NCI-H2227 treated with DMSO at 0.1 percent for 48 hours (cell line): Measurements from ENCODE around the gene SOD3.

Experiments
- DNase-seq: peaks from one replicate; lab custom pipeline; 2025; lab: John Stamatoyannopoulos, UW

The SOD3 gene

GRCh38 chr4:24801136-24801855 lies 5.9 kb downstream of the SOD3 start:
- DNase-seq = no peak

- DNase-seq = no peak
Measured at GRCh38 chr4:24802648-24803047, 7.3 kb downstream of the SOD3 start.

- DNase-seq = no peak
Measured at GRCh38 chr4:24805067-24805466, 9.7 kb downstream of the SOD3 start.

- DNase-seq = no peak
Measured at GRCh38 chr4:24805566-24805965, 10.2 kb downstream of the SOD3 start.

- no peak for DNase-seq
Measured at GRCh38 chr4:24806206-24806990, 11.0 kb downstream of the SOD3 start.

- DNase-seq = no peak
Measured at GRCh38 chr4:24807611-24808010, 12.2 kb downstream of the SOD3 start.

- no peak for DNase-seq
Measured at GRCh38 chr4:24808261-24808660, 12.9 kb downstream of the SOD3 start.

GRCh38 chr4:24808955-24809354 lies 13.6 kb downstream of the SOD3 start:
- DNase-seq = no peak

GRCh38 chr4:24809376-24809775 lies 14.0 kb downstream of the SOD3 start:
- DNase-seq = no peak

- DNase-seq = no peak
Measured at GRCh38 chr4:24809815-24810405, 14.5 kb downstream of the SOD3 start.

GRCh38 chr4:24810871-24811631 lies 15.7 kb downstream of the SOD3 start:
- DNase-seq = no peak

- DNase-seq = no peak
Measured at GRCh38 chr4:24813732-24814131, 18.4 kb downstream of the SOD3 start.

- DNase-seq = no peak
Measured at GRCh38 chr4:24816797-24817196, 21.4 kb downstream of the SOD3 start.

- no peak for DNase-seq
Measured at GRCh38 chr4:24820541-24820940, 25.2 kb downstream of the SOD3 start.

- DNase-seq = no peak
Measured at GRCh38 chr4:24824720-24825119, 29.3 kb downstream of the SOD3 start.

GRCh38 chr4:24831637-24832036 lies 36.3 kb downstream of the SOD3 start:
- no peak for DNase-seq

GRCh38 chr4:24835696-24836095 lies 40.3 kb downstream of the SOD3 start:
- DNase-seq = no peak

GRCh38 chr4:24836661-24837242 lies 41.4 kb downstream of the SOD3 start:
- DNase-seq = no peak

GRCh38 chr4:24837336-24837735 lies 42.0 kb downstream of the SOD3 start:
- no peak for DNase-seq

- no peak for DNase-seq
Measured at GRCh38 chr4:24837781-24838180, 42.4 kb downstream of the SOD3 start.

- no peak for DNase-seq
Measured at GRCh38 chr4:24840362-24840761, 45.0 kb downstream of the SOD3 start.
